HEK293 (cell line): ENCODE measurements around the gene EIF2S3.

Experiments
- ZNF202 ChIP-seq: fragments of 450-650 bp; formaldehyde crosslinking; IDR thresholded peaks from 2 replicates; pipeline ENCODE4 v1.5.1; 2016; ENCODE audit warnings: missing biosample characterization, missing genetic modification characterization, borderline replicate concordance
- TF ChIP-seq, protein P1 (sequence below): fragments of 450-650 bp; formaldehyde crosslinking; IDR thresholded peaks from 2 replicates; pipeline ENCODE4 v1.5.1; 2016; ENCODE audit warnings: missing biosample characterization, missing genetic modification characterization

DNA sequence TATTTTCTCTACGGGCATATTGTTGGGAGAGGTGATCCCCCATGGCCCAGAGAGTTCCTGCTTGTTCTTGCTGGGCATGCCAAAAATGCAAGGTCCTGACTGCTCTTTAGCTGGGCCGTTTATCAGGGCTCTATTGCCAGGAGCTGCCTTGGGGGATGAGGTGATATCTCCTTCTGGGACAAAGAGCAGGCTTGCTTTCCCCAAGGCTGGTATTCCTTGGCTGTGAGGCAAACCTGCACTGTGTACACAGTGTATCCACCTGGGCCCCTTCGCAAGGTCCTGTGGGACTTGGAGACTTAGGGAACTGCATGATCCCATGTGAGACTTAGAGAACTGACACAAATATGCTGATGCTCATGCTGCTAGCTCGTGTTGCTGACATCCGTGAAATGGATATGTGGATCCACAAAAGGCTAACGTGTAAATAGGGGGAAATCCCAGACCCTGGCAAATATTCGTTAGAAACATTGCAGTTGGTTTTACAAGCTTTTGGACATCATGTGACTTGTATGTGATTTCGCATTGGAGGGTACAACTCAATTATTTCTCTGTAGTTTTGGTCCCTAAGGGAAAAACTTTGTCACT, 70.4 kb downstream of the EIF2S3 start:
- TF ChIP-seq, protein P1, sequence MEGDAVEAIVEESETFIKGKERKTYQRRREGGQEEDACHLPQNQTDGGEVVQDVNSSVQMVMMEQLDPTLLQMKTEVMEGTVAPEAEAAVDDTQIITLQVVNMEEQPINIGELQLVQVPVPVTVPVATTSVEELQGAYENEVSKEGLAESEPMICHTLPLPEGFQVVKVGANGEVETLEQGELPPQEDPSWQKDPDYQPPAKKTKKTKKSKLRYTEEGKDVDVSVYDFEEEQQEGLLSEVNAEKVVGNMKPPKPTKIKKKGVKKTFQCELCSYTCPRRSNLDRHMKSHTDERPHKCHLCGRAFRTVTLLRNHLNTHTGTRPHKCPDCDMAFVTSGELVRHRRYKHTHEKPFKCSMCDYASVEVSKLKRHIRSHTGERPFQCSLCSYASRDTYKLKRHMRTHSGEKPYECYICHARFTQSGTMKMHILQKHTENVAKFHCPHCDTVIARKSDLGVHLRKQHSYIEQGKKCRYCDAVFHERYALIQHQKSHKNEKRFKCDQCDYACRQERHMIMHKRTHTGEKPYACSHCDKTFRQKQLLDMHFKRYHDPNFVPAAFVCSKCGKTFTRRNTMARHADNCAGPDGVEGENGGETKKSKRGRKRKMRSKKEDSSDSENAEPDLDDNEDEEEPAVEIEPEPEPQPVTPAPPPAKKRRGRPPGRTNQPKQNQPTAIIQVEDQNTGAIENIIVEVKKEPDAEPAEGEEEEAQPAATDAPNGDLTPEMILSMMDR (tag by site-specific recombination), result no peak
- TF ChIP-seq ZNF202 (tag by site-specific recombination), result no peak
